ENCODE data around the gene MMP21. TPM values are rescaled to one million over a fixed set of nuclear protein-coding genes. Genes with fewer than 3 reads are reported as not detected.

MMP21 gene
- total RNA-seq, 4 donors from 2014 or later, result 0.67 TPM; not detected in 3

GRCh38 chr10:125727436-125727835 lies 48.2 kb downstream of the MMP21 start:
- H3K27me3 ChIP-seq, result no peaks in the 10 kb centered on the region
- peaks cover 68 to 86% of the 10 kb centered on the region in 2 donors for H3K36me3 ChIP-seq
- H3K9me3 ChIP-seq, result no peaks in the 10 kb centered on the region
- no peak for TF ChIP-seq POLR2A (IDR thresholded peaks at IDR 0.05)
- TF ChIP-seq, protein P1, sequence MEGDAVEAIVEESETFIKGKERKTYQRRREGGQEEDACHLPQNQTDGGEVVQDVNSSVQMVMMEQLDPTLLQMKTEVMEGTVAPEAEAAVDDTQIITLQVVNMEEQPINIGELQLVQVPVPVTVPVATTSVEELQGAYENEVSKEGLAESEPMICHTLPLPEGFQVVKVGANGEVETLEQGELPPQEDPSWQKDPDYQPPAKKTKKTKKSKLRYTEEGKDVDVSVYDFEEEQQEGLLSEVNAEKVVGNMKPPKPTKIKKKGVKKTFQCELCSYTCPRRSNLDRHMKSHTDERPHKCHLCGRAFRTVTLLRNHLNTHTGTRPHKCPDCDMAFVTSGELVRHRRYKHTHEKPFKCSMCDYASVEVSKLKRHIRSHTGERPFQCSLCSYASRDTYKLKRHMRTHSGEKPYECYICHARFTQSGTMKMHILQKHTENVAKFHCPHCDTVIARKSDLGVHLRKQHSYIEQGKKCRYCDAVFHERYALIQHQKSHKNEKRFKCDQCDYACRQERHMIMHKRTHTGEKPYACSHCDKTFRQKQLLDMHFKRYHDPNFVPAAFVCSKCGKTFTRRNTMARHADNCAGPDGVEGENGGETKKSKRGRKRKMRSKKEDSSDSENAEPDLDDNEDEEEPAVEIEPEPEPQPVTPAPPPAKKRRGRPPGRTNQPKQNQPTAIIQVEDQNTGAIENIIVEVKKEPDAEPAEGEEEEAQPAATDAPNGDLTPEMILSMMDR (IDR thresholded peaks at IDR 0.05), result no peak
- intact Hi-C loops (cut with DNase I), result no loop called here
- 64% methylated on average over 3 of the region's 3 CpGs for WGBS, 2 donors
- no peak overlapping the region for H3K4me3 ChIP-seq (replicated peaks in 1 of 3)
- no peak overlapping the region for H3K27ac ChIP-seq
- H3K4me1 ChIP-seq, result no peaks in the 10 kb centered on the region
- DNase-seq, result no peak

- Histone ChIP-seq H3K27ac (no peak overlapping the region), H3K36me3 (peaks cover 68 to 87% of the 10 kb centered on the region in 2 donors), H3K27me3 (no peaks in the 10 kb centered on the region), H3K9me3 (no peaks in the 10 kb centered on the region), H3K4me1 (no peaks in the 10 kb centered on the region), H3K4me3 (replicated peaks in 1 of 3) (no peak overlapping the region)
- intact Hi-C loops (cut with DNase I), result no loop called here
- WGBS, 2 donors, result 96% methylated on average over 7 of the region's 7 CpGs
- DNase-seq, result no peak
- TF ChIP-seq POLR2A (IDR thresholded peaks at IDR 0.05), result no peak
- TF ChIP-seq, protein P1 (IDR thresholded peaks at IDR 0.05), result no peak
Measured at GRCh38 chr10:125726914-125727313, 48.7 kb downstream of the MMP21 start.

DNA sequence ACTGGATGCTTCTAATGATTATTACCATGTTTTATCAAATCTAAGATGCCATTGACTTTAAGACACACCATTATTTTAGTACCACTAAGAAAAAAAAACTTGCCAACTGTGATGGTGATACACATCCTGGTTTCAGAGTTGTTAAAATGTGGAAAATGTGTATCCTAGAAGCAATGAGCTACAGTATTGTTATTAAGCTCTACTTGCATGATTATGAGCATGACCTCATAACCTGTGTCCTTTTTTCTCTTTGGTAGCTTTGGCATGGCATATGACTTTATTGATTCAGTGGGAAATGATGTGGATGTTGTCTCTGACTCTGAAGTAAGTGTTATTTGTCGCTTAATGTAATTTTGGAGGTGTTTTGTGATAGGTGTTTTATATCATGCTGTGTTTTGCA lies 52.8 kb downstream of the MMP21 start:
- WGBS, 2 donors, result 98% methylated on average over 1 of the region's 1 CpG
- H3K36me3 ChIP-seq, result peaks cover 39 to 59% of the 10 kb centered on the region in 2 donors
- no peak for TF ChIP-seq POLR2A (IDR thresholded peaks at IDR 0.05)
- TF ChIP-seq, protein P1 (IDR thresholded peaks at IDR 0.05), result no peak
- H3K27me3 ChIP-seq, result no peaks in the 10 kb centered on the region
- H3K27ac ChIP-seq, result no peak overlapping the region
- H3K4me3 ChIP-seq (replicated peaks in 1 of 3), result no peak overlapping the region
- no peaks in the 10 kb centered on the region for H3K9me3 ChIP-seq
- peaks cover 7 to 9% of the 10 kb centered on the region in 2 donors for H3K4me1 ChIP-seq
- DNase-seq, result no peak
- intact Hi-C loops (cut with DNase I), result no loop called here

GRCh38 chr10:125721035-125721434 lies 54.6 kb downstream of the MMP21 start:
- no peak for TF ChIP-seq POLR2A (IDR thresholded peaks at IDR 0.05)
- TF ChIP-seq, protein P1 (IDR thresholded peaks at IDR 0.05), result no peak
- Histone ChIP-seq H3K27ac (no peak overlapping the region), H3K4me3 (replicated peaks in 1 of 3) (no peak overlapping the region), H3K27me3 (no peaks in the 10 kb centered on the region), H3K36me3 (peaks cover 22 to 41% of the 10 kb centered on the region in 2 donors), H3K4me1 (peaks cover 7 to 9% of the 10 kb centered on the region in 2 donors), H3K9me3 (no peaks in the 10 kb centered on the region)
- no peak for DNase-seq
- intact Hi-C loops (cut with DNase I), result no loop called here
- 86 to 90% methylated on average over 6 of the region's 6 CpGs for WGBS, 2 donors

GRCh38 chr10:125720002-125720382 lies 55.6 kb downstream of the MMP21 start:
- peaks cover 14 to 32% of the 10 kb centered on the region in 2 donors for H3K36me3 ChIP-seq
- peak overlapping the region; percentile 50 to 94 (median 68) for H3K4me3 ChIP-seq (replicated peaks in 1 of 3)
- intact Hi-C loops (cut with DNase I), result no loop called here
- H3K9me3 ChIP-seq, result no peaks in the 10 kb centered on the region
- no peaks in the 10 kb centered on the region for H3K27me3 ChIP-seq
- 1 to 2% methylated on average over 15 of the region's 15 CpGs for WGBS, 2 donors
- TF ChIP-seq, protein P1 (IDR thresholded peaks at IDR 0.05), result no peak
- TF ChIP-seq POLR2A (IDR thresholded peaks at IDR 0.05), result no peak
- H3K4me1 ChIP-seq, result peaks cover 7 to 9% of the 10 kb centered on the region in 2 donors
- no peak for DNase-seq
- peak overlapping the region; percentile 64 to 94 (median 78) for H3K27ac ChIP-seq

Measured in thyroid gland (tissue), 4 donors.